ENCODE measurements around the gene IL10. TPM values are rescaled to one million over a fixed set of nuclear protein-coding genes. Genes with fewer than 3 reads are reported as not detected.

IL10 gene
- polyA plus RNA-seq, 3 donors from 2014 or later = 0.43 TPM; not detected in 2

GRCh38 chr1:206800891-206801290 is 28.6 kb upstream of the IL10 start:
- Mint-ChIP-seq H3K27me3 (ENCODE audit: low read depth in 3 of 3) (peaks cover 0 to 9% (median 6%) of the 10 kb centered on the region in 3 donors), H3K9me3 (no peaks in the 10 kb centered on the region), H3K27ac (no peak overlapping the region), H3K36me3 (peaks cover 0 to 7% (median 0%) of the 10 kb centered on the region in 3 donors), H3K4me3 (no peak overlapping the region), H3K4me1 (peaks cover 0 to 2% of the 10 kb centered on the region in 2 donors)
- DNase-seq = no peak

- DNase-seq = no peak
- Mint-ChIP-seq H3K27me3 (ENCODE audit: low read depth in 3 of 3) (peaks cover 0 to 9% (median 6%) of the 10 kb centered on the region in 3 donors), H3K36me3 (peaks cover 0 to 7% (median 0%) of the 10 kb centered on the region in 3 donors), H3K27ac (peak overlapping the region in 1 of 6 donors; percentile 50), H3K9me3 (no peaks in the 10 kb centered on the region), H3K4me1 (peaks cover 0 to 2% of the 10 kb centered on the region in 2 donors), H3K4me3 (no peak overlapping the region)
Observed at GRCh38 chr1:206800411-206800810, 28.1 kb upstream of the IL10 start.

- Mint-ChIP-seq H3K4me3 (no peak overlapping the region), H3K9me3 (no peaks in the 10 kb centered on the region), H3K36me3 (peaks cover 0 to 7% (median 0%) of the 10 kb centered on the region in 3 donors), H3K27me3 (ENCODE audit: low read depth in 3 of 3) (peaks cover 3 to 12% (median 7%) of the 10 kb centered on the region in 3 donors), H3K27ac (no peak overlapping the region), H3K4me1 (peaks cover 0 to 4% of the 10 kb centered on the region in 2 donors)
- no peak for DNase-seq
Observed at GRCh38 chr1:206799311-206799710, 27.0 kb upstream of the IL10 start.

- H3K27me3 Mint-ChIP-seq (ENCODE audit: low read depth in 3 of 3) = peaks cover 5 to 12% (median 12%) of the 10 kb centered on the region in 3 donors
- H3K4me3 Mint-ChIP-seq = no peak overlapping the region
- peaks cover 0 to 7% (median 0%) of the 10 kb centered on the region in 3 donors for H3K36me3 Mint-ChIP-seq
- H3K27ac Mint-ChIP-seq = no peak overlapping the region
- no peak for DNase-seq
- H3K4me1 Mint-ChIP-seq = peaks cover 0 to 5% of the 10 kb centered on the region in 2 donors
- H3K9me3 Mint-ChIP-seq = no peaks in the 10 kb centered on the region
Observed at GRCh38 chr1:206798384-206798996, 26.2 kb upstream of the IL10 start.

- DNase-seq = peak in 2 of 3 donors; percentile 26 to 28
- Mint-ChIP-seq H3K36me3 (peaks cover 0 to 7% (median 0%) of the 10 kb centered on the region in 3 donors), H3K27ac (no peak overlapping the region), H3K4me3 (no peak overlapping the region), H3K4me1 (peaks cover 0 to 3% of the 10 kb centered on the region in 2 donors), H3K27me3 (ENCODE audit: low read depth in 3 of 3) (peaks cover 5 to 12% (median 12%) of the 10 kb centered on the region in 3 donors), H3K9me3 (no peaks in the 10 kb centered on the region)
Observed at GRCh38 chr1:206797534-206798383, 25.5 kb upstream of the IL10 start.

- Mint-ChIP-seq H3K36me3 (peaks cover 0 to 7% (median 0%) of the 10 kb centered on the region in 3 donors), H3K27ac (no peak overlapping the region), H3K4me3 (no peak overlapping the region), H3K9me3 (no peaks in the 10 kb centered on the region), H3K4me1 (peaks cover 5 to 7% of the 10 kb centered on the region in 2 donors), H3K27me3 (ENCODE audit: low read depth in 3 of 3) (peaks cover 5 to 12% (median 12%) of the 10 kb centered on the region in 3 donors)
- no peak for DNase-seq
Observed at GRCh38 chr1:206796981-206797402, 24.7 kb upstream of the IL10 start.

GRCh38 chr1:206796116-206796515 is 23.8 kb upstream of the IL10 start:
- Mint-ChIP-seq H3K9me3 (no peaks in the 10 kb centered on the region), H3K4me1 (peaks cover 13 to 14% of the 10 kb centered on the region in 2 donors), H3K4me3 (no peak overlapping the region), H3K27ac (no peak overlapping the region), H3K36me3 (no peaks in the 10 kb centered on the region), H3K27me3 (ENCODE audit: low read depth in 3 of 3) (peaks cover 7 to 8% (median 7%) of the 10 kb centered on the region in 3 donors)
- DNase-seq = no peak

GRCh38 chr1:206794294-206794908 is 22.1 kb upstream of the IL10 start:
- DNase-seq = no peak
- H3K27ac Mint-ChIP-seq = no peak overlapping the region

GRCh38 chr1:206793620-206794019 is 21.3 kb upstream of the IL10 start:
- Mint-ChIP-seq H3K36me3 (no peaks in the 10 kb centered on the region), H3K27me3 (ENCODE audit: low read depth in 3 of 3) (peaks cover 7 to 19% (median 13%) of the 10 kb centered on the region in 3 donors), H3K4me3 (no peak overlapping the region), H3K9me3 (no peaks in the 10 kb centered on the region), H3K27ac (no peak overlapping the region), H3K4me1 (peaks cover 19 to 20% of the 10 kb centered on the region in 2 donors)
- no peak for DNase-seq

More at GRCh38 chr1:206794294-206794908, 22.1 kb upstream of the IL10 start:
- no peaks in the 10 kb centered on the region for H3K9me3 Mint-ChIP-seq
- H3K4me1 Mint-ChIP-seq = peaks cover 19 to 20% of the 10 kb centered on the region in 2 donors
- H3K36me3 Mint-ChIP-seq = no peaks in the 10 kb centered on the region
- H3K27me3 Mint-ChIP-seq (ENCODE audit: low read depth in 3 of 3) = peaks cover 7 to 17% (median 8%) of the 10 kb centered on the region in 3 donors
- H3K4me3 Mint-ChIP-seq = no peak overlapping the region

- Mint-ChIP-seq H3K4me3 (no peak overlapping the region), H3K27me3 (ENCODE audit: low read depth in 3 of 3) (peaks cover 8 to 19% (median 13%) of the 10 kb centered on the region in 3 donors), H3K4me1 (peaks cover 20 to 21% of the 10 kb centered on the region in 2 donors), H3K36me3 (no peaks in the 10 kb centered on the region), H3K9me3 (no peaks in the 10 kb centered on the region), H3K27ac (no peak overlapping the region)
- DNase-seq = no peak
Observed at GRCh38 chr1:206792939-206793607, 20.8 kb upstream of the IL10 start.

- peaks cover 13 to 19% (median 16%) of the 10 kb centered on the region in 3 donors for H3K27me3 Mint-ChIP-seq (ENCODE audit: low read depth in 3 of 3)
- H3K27ac Mint-ChIP-seq = no peak overlapping the region
- no peaks in the 10 kb centered on the region for H3K36me3 Mint-ChIP-seq
- peaks cover 38 to 43% of the 10 kb centered on the region in 2 donors for H3K4me1 Mint-ChIP-seq
- H3K9me3 Mint-ChIP-seq = no peaks in the 10 kb centered on the region
- peak overlapping the region in 1 of 5 donors; percentile 30 for H3K4me3 Mint-ChIP-seq
- DNase-seq = no peak
Observed at GRCh38 chr1:206790502-206791250, 18.4 kb upstream of the IL10 start.

GRCh38 chr1:206788487-206789050 is 16.3 kb upstream of the IL10 start:
- Mint-ChIP-seq H3K27me3 (ENCODE audit: low read depth in 3 of 3) (peaks cover 13 to 14% (median 13%) of the 10 kb centered on the region in 3 donors), H3K4me3 (no peak overlapping the region)

More at GRCh38 chr1:206788487-206789050, 16.3 kb upstream of the IL10 start:
- no peak for DNase-seq
- Mint-ChIP-seq H3K9me3 (no peaks in the 10 kb centered on the region), H3K27ac (no peak overlapping the region), H3K36me3 (no peaks in the 10 kb centered on the region), H3K4me1 (peaks cover 51 to 64% of the 10 kb centered on the region in 2 donors)
